ENCODE measurements around the gene PRLR.

Gene PRLR

GRCh38 chr5:35158622-35159369 is 71.5 kb downstream of the PRLR start:
- no peak for DNase-seq

GRCh38 chr5:35158204-35158603 is 72.1 kb downstream of the PRLR start:
- DNase-seq, result no peak

GRCh38 chr5:35153375-35153932 is 76.8 kb downstream of the PRLR start:
- no peak for DNase-seq

- no peak for DNase-seq
Measured at GRCh38 chr5:35152733-35153132, 77.6 kb downstream of the PRLR start.

DNA sequence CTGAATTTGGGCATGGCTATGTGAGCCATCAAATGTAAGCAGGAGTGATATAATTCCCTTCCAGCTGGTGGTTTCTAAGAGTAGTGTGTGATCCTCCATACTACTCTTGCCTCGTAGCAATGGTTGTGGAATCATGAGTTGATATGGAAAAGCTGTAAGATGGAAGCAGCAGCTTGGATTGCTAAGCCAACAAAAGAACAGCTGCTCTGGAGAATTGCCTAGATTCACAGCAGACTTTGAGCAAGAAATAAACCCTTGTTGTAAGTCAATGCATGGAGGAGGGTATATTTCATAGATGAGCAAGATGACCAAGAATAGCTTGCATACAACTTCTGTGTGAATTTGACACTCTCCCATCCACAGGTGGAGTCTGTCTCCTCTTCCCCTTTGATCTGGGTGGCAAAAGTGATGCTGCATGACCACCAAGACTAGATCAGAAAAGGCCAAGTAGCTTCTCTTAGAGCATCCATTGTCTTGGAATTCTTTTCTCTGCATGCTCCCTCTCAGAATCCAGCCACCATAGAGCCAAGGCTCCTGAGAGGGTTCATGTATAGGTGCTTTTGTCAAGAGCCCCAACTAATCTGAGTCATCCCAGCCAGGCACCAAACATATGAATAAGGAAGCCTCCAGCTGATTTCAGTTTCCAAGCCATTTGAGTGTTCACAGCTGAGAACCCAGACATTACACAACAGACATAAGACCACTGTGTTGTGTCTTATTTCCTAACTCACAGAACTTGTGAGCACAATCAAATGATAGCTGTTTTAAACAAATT is 79.0 kb downstream of the PRLR start:
- DNase-seq, result no peak

- no peak for DNase-seq
Measured at GRCh38 chr5:35149041-35149440, 81.2 kb downstream of the PRLR start.

GRCh38 chr5:35146406-35146805 is 83.9 kb downstream of the PRLR start:
- DNase-seq, result no peak

GRCh38 chr5:35145691-35146317 is 84.5 kb downstream of the PRLR start:
- no peak for DNase-seq

- DNase-seq, result no peak
Measured at GRCh38 chr5:35145012-35145411, 85.3 kb downstream of the PRLR start.

- DNase-seq, result no peak
Measured at GRCh38 chr5:35143841-35144240, 86.4 kb downstream of the PRLR start.

DNA sequence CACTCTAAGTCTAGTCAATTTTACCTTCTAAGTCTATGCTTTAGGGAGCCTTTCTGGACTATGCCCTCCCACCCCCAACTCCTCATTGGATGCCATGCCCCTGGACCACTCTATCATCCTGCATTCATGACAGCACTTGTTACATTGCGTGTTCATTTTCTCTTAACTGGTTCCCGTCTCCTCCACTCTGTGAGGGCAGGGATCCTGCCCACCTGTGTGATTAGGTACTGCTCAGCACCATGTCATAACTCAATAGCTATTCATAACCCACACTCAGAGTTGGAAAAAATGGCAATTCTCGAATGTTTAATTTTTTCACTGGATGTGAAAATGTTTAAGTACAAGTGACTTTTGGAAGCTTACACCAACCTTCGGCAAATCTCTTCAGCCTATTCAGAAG is 88.5 kb downstream of the PRLR start:
- DNase-seq, result no peak

DNA sequence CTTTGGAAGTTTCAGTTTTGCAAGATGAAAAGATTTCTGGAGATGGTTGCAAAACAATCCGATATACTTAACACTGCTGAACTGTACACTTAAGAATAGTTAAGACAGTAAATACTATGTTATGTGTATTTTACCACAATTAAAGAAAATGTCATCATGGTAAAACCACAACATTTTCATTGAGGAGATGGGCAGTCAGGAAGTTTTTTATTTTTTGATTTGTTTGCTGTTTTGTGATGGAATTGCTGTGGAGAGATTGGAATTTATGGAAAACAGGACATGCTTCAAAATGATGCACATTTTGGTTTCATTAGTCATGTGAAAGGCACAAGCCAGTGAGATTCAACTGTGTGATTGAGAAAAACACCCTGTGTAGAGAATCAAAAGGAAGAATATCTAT is 92.1 kb downstream of the PRLR start:
- DNase-seq, result no peak

DNA sequence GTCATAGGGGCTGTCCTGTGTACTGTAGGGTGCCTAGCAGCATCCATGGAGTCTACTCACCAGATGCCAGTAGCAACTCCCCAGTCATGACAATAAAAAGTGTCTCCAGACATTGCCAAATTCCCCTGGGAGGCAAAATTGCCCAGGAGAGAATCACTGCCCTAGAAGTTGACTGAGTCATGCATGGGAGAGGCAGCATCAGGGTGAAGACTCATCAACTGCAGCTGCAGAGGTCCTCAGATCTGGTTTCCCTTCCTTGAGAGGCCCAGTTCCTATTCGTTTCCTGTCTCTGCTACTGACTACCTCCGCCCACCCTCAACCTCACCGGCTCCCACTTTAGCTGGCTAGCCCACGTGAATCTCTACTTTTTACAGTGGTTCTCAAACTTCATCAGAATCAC is 93.9 kb downstream of the PRLR start:
- DNase-seq, result no peak

DNA sequence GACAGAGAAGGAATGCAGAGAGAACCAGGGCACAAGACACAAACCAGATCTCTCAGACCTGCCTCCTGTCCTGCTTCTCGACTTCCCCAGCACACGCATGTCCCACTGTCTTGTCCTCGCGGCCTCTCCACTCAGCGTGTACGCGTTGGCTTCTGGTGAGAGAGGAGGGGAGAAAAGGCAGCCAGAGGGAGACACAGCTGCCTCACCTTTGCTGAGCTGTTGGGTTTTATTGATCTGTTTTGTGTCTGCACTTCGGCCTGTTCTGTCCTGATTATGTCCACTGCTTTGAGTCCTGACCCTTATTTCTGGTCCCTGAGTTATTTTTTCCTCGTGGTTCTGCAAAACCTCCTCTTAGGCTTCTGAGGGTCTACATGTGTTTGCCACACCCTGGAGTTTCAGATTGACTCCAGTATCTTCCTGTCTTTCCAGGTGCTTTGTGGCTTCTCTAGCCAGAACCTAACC is 95.0 kb downstream of the PRLR start:
- DNase-seq, result no peak

DNA sequence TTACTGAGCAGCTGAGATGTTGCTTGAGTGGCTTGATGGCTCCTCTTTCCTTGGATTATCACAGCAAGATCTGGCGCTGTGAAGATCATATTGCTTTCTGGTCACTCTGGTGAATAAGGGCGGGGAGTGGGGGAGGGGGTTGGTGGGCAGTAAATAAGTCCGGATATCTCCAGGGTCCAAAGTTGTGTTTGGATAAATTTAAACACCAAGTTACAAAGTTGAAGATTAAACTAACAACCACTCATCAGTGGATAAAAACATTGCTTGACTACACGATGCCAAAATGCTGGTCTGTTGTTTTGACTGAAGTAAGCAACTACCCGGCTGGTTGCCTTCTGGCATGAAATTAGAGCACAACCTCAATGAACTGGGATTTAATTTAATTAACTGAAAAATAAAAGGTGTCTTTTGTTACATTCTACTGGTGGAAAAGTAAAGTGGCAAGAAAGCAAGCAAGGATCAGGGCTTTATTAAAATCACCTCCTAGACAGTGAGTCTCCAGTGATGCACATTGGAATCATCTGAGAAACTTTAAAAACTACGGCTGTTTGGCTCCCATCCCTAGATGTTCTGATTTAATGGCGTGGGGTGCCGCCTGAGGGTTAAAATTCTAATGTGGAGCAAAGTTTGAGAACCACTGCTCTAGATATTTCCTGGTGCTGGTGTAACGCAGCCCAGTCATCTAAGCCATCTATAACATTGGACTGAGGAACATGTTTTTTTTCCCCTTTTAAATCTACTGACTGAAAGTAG is 95.8 kb downstream of the PRLR start:
- DNase-seq, result no peak

DNA sequence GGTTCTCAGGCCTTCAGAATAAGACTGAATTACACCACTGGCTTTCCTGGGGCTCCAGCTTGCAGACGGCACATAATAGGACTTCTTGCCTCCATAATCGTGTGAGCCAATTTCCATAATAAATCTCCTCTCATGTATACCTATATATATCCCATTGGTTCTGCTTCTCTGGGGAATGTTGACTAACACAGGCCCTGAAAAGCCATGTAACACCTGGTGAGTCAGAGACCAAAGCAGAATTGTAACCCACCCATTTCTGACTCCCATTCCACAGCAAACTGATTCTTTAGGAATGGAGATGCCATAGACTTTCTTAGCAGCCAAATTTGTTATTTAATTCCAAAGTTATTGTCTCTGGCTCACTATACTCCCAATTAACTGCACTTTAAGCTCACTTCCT is 97.1 kb downstream of the PRLR start:
- no peak for DNase-seq

- no peak for DNase-seq
Measured at GRCh38 chr5:35131723-35132122, 98.6 kb downstream of the PRLR start.

DNA sequence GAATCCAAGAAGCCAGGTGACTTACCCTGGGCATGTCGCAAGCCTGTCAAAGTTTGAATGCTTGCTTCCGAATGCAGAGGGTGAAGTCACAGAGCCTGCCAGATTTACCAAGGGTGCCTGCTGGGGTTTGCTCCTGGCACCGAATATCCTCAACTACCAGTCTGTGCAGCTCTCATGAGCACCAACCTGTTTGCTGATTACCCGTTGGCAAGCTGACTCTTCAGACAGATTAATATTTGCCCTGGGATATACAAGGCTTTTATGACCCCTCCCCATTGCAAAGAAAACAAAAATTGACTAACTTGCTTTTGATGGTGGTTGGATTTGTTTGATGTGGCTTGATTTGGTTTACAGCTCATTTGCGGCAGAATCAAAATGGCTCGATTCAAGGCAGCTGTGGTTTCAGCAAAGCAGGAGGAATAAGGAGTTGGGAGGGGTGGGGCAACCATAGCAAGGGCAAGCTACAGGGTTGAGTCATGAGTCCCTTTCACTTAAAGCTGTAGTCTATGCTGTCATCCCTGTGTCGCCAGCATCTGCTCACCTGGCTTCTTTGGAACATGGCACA is 100.3 kb downstream of the PRLR start:
- DNase-seq, result peak; percentile 12

GRCh38 chr5:35129276-35129675 is 101.0 kb downstream of the PRLR start:
- DNase-seq, result no peak

GRCh38 chr5:35127006-35127405 is 103.3 kb downstream of the PRLR start:
- no peak for DNase-seq

DNA sequence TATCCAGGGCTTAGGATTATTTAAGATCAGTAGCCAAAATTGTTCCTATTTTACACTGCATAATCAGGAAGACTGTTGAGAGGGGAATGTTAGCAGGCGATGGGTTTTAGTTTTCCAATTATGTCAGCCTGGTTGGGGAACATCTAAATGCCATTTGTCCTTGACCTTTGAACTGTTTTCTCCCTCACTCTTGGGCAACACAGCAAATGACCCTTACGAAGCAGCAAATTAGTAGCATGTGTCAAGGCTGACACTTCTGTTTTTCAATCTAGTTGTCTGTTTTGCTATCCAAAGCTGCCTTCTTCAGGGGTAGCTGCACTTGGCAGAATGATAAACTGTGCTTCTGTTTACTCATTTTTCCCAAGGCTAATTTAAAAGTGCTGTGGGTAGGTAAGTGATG is 104.5 kb downstream of the PRLR start:
- DNase-seq, result no peak

- no peak for DNase-seq
Measured at GRCh38 chr5:35124932-35125331, 105.4 kb downstream of the PRLR start.

- DNase-seq, result no peak
Measured at GRCh38 chr5:35122819-35123218, 107.5 kb downstream of the PRLR start.
